ENCODE results near the gene ARF4. TPM values are rescaled to one million over a fixed set of nuclear protein-coding genes. Genes with fewer than 3 reads are reported as not detected.

ARF4 gene
- total and polyA plus RNA-seq, 2 of the 4 experiments (the other 2 are of a cell fraction) = 172 to 412 TPM

DNA sequence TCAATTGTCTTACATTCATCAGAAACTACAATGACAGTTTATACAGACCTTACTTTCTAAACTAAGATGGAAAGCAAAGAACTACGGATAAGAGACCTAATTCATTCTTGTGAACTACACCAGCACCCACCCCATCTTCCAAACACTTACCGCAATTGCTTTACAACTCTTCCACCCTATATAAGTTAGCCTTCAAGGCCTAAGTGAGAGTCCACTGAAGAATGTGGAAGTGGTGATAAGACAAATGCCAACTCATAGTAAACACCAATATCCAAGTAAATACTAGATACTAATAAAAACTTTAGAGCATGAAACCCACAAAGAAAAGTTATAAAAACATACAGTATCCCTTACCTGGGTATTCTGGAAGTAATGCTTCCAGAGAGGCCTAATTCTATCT is 13.6 kb downstream of the ARF4 start:
- Histone ChIP-seq H3K23ac (ENCODE audit: low read depth, low read length) (0 out of 2 replicates have a peak overlapping the region, but pooled peaks have one; percentile 65), H3K27me3 (ENCODE audit: control insufficient read depth, insufficient read depth, low read length) (no peaks in the 10 kb centered on the region), H4K8ac (ENCODE audit: low read depth in 2 of 2, low read length in 2 of 2) (no peak overlapping the region), H3K14ac (replicated peaks; ENCODE audit: low read depth, low read length) (no peak overlapping the region), H2BK15ac (ENCODE audit: low read depth, low read length) (no peak overlapping the region), H4K5ac (ENCODE audit: low read depth, low read length) (no peak overlapping the region), H3K4me3 (ENCODE audit: insufficient read depth, low read depth, low read length) (no peak overlapping the region), H3K56ac (ENCODE audit: extremely low read depth, insufficient read depth, low read length) (no peak overlapping the region), H3K4ac (ENCODE audit: low read depth, low read length) (no peak overlapping the region), H4K20me1 (ENCODE audit: insufficient read depth, low read length) (peaks cover 98% of the 10 kb centered on the region), H3K4me1 (ENCODE audit: control insufficient read depth, insufficient read depth, low read length) (peaks cover 4% of the 10 kb centered on the region), H3K4me2 (ENCODE audit: low read depth, low read length) (no peak overlapping the region), H2AFZ (replicated peaks; ENCODE audit: low read length, poor library complexity) (no peak overlapping the region), H2BK20ac (ENCODE audit: low read depth, low read length) (no peak overlapping the region), H2AK5ac (ENCODE audit: low read depth, low read length) (no peak overlapping the region), H3K27ac (ENCODE audit: insufficient read depth, low read length) (no peak overlapping the region), H4K91ac (ENCODE audit: insufficient read depth, low read depth, low read length) (no peak overlapping the region), H2BK120ac (ENCODE audit: low read depth, low read length) (no peak overlapping the region), H3K9me3 (ENCODE audit: control insufficient read depth, insufficient read depth, low read length) (no peaks in the 10 kb centered on the region), H3K9ac (ENCODE audit: low read depth, low read length) (no peak overlapping the region), H2BK5ac (ENCODE audit: low read depth, low read length, poor library complexity, severe bottlenecking) (no peak overlapping the region), H2AK9ac (replicated peaks; ENCODE audit: low read depth, low read length, poor library complexity) (no peak overlapping the region), H3K9me1 (ENCODE audit: insufficient read depth, low read length) (peaks cover 5% of the 10 kb centered on the region; the same call in 1 of the 2 replicates), H3K36me3 (ENCODE audit: control insufficient read depth, insufficient read depth, low read length) (peaks cover 32% of the 10 kb centered on the region), H3K18ac (ENCODE audit: low read depth, low read length) (no peak overlapping the region), H3K79me1 (ENCODE audit: low read depth in 1 of 2, low read length in 2 of 2) (peaks cover 3 to 29% of the 10 kb centered on the region in 2 experiments; a peak in 3 of 4 replicates)
- in situ Hi-C loops (cut with MboI; ENCODE audit: low sequenced_read_pairs) (no loop called here), intact Hi-C loops (cut with micrococcal nuclease) (no loop called here), dilution Hi-C loops (cut with HindIII; ENCODE audit: low sequenced_read_pairs, unreplicated experiment) (no loop called here)
- TF ChIP-seq FOS (IDR thresholded peaks at IDR 0.05; ENCODE audit: low read depth, low read length) (no peak), RFX5 (IDR thresholded peaks at IDR 0.05; ENCODE audit: low read depth, low read length) (no peak), MXI1 (IDR thresholded peaks at IDR 0.05; ENCODE audit: borderline replicate concordance, low read depth, low read length) (no peak), SMC3 (IDR thresholded peaks at IDR 0.05; ENCODE audit: low read depth, low read length) (no peak), CEBPB (IDR thresholded peaks at IDR 0.05; ENCODE audit: low read depth, low read length) (no peak), MAZ (IDR thresholded peaks at IDR 0.05; ENCODE audit: borderline replicate concordance, low read depth, low read length) (no peak), POLR2A (IDR thresholded peaks at IDR 0.05; ENCODE audit: low read depth, low read length) (no peak), BHLHE40 (IDR thresholded peaks at IDR 0.05; ENCODE audit: low read depth, low read length) (no peak), MAFK (IDR thresholded peaks at IDR 0.05; ENCODE audit: low read depth, low read length) (no peak), RAD21 (IDR thresholded peaks at IDR 0.05; ENCODE audit: low read length) (no peak), RCOR1 (IDR thresholded peaks at IDR 0.05; ENCODE audit: insufficient replicate concordance, low read length) (no peak), CHD1 (IDR thresholded peaks at IDR 0.05; ENCODE audit: low read depth, low read length) (no peak), NFE2L2 (IDR thresholded peaks at IDR 0.05; ENCODE audit: low read depth, low read length) (no peak)
- TF ChIP-seq, protein P1, sequence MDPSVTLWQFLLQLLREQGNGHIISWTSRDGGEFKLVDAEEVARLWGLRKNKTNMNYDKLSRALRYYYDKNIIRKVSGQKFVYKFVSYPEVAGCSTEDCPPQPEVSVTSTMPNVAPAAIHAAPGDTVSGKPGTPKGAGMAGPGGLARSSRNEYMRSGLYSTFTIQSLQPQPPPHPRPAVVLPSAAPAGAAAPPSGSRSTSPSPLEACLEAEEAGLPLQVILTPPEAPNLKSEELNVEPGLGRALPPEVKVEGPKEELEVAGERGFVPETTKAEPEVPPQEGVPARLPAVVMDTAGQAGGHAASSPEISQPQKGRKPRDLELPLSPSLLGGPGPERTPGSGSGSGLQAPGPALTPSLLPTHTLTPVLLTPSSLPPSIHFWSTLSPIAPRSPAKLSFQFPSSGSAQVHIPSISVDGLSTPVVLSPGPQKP (IDR thresholded peaks at IDR 0.05; ENCODE audit: borderline replicate concordance, low read depth, low read length) = no peak
- TF ChIP-seq, protein P2, sequence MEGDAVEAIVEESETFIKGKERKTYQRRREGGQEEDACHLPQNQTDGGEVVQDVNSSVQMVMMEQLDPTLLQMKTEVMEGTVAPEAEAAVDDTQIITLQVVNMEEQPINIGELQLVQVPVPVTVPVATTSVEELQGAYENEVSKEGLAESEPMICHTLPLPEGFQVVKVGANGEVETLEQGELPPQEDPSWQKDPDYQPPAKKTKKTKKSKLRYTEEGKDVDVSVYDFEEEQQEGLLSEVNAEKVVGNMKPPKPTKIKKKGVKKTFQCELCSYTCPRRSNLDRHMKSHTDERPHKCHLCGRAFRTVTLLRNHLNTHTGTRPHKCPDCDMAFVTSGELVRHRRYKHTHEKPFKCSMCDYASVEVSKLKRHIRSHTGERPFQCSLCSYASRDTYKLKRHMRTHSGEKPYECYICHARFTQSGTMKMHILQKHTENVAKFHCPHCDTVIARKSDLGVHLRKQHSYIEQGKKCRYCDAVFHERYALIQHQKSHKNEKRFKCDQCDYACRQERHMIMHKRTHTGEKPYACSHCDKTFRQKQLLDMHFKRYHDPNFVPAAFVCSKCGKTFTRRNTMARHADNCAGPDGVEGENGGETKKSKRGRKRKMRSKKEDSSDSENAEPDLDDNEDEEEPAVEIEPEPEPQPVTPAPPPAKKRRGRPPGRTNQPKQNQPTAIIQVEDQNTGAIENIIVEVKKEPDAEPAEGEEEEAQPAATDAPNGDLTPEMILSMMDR (conservative IDR thresholded peaks at IDR 0.05; ENCODE audit: low read depth, low read length) = no peak
- TF ChIP-seq, protein P3, sequence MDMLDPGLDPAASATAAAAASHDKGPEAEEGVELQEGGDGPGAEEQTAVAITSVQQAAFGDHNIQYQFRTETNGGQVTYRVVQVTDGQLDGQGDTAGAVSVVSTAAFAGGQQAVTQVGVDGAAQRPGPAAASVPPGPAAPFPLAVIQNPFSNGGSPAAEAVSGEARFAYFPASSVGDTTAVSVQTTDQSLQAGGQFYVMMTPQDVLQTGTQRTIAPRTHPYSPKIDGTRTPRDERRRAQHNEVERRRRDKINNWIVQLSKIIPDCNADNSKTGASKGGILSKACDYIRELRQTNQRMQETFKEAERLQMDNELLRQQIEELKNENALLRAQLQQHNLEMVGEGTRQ (IDR thresholded peaks at IDR 0.05; ENCODE audit: low read depth, low read length) = no peak
- WGBS, 2 experiments (ENCODE audit: extremely low coverage in 2 of 2, insufficient read length in 1 of 2) = no CpG with 5 or more reads among the region's 2 CpGs
- DNase-seq (no peak), ATAC-seq (ENCODE audit: low read depth) (no peak)
- no TSS peak for BruUV-seq (replicated peaks)
- ChIA-PET CTCF (no interaction called here), POLR2A (ENCODE audit: unreplicated experiment) (no interaction called here)

Measured in IMR-90 (cell line).